OCI-LY3 (cell line): ENCODE measurements around the gene PRCC.

Source experiments
- CTCF ChIP-seq: fragments of 200-600, 300-600 bp; sonication (generic); IDR thresholded peaks from 2 replicates; pipeline ENCODE4 v1.5.1; 2014; ENCODE audit warnings: antibody characterized with exemption, low read length, low read depth
- EZH2phosphoT487 ChIP-seq: fragments of 200-600 bp; shearing (Covaris generic); IDR thresholded peaks from 2 replicates; pipeline ENCODE4 v1.6.1; 2018; ENCODE audit warnings: antibody characterized with exemption, mixed run types, low read depth

DNA sequence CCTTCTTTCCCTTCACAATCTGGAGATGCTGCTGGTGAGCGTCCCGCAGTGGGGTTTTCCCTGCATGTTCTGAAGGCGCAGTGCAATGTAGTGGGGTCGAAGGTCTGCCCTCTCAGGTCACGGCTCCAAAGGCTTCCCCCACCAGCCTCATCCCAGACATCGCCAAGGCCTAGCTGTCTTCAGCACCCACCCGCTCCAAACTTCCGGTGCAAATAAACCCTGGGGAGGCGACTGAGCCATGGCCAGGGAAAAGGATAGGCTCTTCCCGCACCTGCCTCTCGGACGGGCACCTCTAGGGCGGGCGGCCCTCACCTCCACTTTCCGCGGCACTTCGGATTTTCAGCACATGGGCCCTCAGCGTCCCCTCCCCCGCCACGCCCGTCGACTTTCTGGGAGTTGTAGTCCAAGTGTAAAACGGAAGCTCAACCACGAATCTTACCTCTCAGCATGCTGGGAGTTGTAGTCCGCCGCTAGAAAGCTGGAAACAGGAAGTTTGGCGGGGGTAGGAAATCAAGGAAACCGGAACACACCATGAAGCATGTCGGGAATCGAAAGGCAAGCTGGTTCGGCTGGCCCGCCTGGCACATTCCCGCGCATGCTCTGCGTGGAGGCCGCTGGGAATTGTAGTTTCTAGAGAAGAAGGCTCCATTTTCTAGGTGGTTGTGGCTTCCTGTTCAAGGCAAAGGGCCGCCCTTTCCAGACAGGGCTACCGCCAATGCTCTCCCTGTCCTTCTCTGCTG is 26.4 kb upstream of the PRCC start, which contains the start of gene MRPL24:
- TF ChIP-seq CTCF (no peak), EZH2phosphoT487 (no peak)
